ENCODE data around the gene NT5DC3. TPM values are rescaled to one million over a fixed set of nuclear protein-coding genes. Genes with fewer than 3 reads are reported as not detected.

Gene NT5DC3
- total and polyA plus RNA-seq, 9 of the 15 experiments (the other 6 are each of a cell fraction or from before 2014, with no cell fraction given): 6.3 to 33.5 (median 24.5) TPM

DNA sequence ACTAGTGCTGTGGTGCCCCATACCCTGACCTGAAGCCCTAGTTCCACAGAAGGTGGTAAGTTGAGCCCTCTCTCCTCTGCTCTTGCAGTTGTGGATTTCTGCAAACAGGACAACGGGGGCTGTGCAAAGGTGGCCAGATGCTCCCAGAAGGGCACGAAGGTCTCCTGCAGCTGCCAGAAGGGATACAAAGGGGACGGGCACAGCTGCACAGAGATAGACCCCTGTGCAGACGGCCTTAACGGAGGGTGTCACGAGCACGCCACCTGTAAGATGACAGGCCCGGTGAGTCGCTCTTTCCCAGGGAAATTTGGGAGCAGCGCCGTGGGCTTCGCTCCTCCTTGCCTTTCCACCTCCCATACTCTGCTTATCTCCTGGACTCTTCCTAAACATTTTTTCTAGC, 92.2 kb downstream of the NT5DC3 start:
- H3K79me2 ChIP-seq (ENCODE audit: control insufficient read depth, insufficient read depth, low read length): no peaks in the 10 kb centered on the region

More for the DNA sequence above, 92.2 kb downstream of the NT5DC3 start:
- Histone ChIP-seq H3K9me3 (replicated peaks; ENCODE audit: control insufficient read depth, insufficient read depth, low read depth, low read length) (no peaks in the 10 kb centered on the region), H3K4me2 (ENCODE audit: insufficient read depth, low read length) (no peak overlapping the region), H4K20me1 (replicated peaks; ENCODE audit: control insufficient read depth, insufficient read depth, low read length) (no peaks in the 10 kb centered on the region; the same call in 1 of the 2 replicates), H3K4me1 (replicated peaks in 1 of 2; ENCODE audit: control insufficient read depth in 2 of 2, insufficient read depth in 2 of 2, low read length in 2 of 2) (peaks cover 0 to 2% of the 10 kb centered on the region in 2 experiments; a peak in 1 of 5 replicates), H2AFZ (ENCODE audit: low read depth, low read length) (no peak overlapping the region), H3K36me3 (ENCODE audit: control insufficient read depth, insufficient read depth, low read length) (no peaks in the 10 kb centered on the region), H3K9me1 (ENCODE audit: control insufficient read depth, insufficient read depth, low read length) (no peaks in the 10 kb centered on the region), H3K4me3 (no peak overlapping the region), H3K27me3 (ENCODE audit: control insufficient read depth in 2 of 2, insufficient read depth in 2 of 2, low read length in 2 of 2) (peaks cover 12 to 24% of the 10 kb centered on the region in 2 experiments; a peak in 4 of 5 replicates), H3K9ac (ENCODE audit: insufficient read depth in 1 of 2, low read depth in 2 of 2, low read length in 2 of 2) (no peak overlapping the region), H3K27ac (ENCODE audit: extremely low read depth, low read depth, low read length) (no peak overlapping the region)
- DNase-seq (ENCODE audit: extremely low read depth in 1 of 4, low spot score in 3 of 4): no peak
- CTCF ChIA-PET (ENCODE audit: low intra/inter-chr PET ratio): no interaction called here
- BruUV-seq (replicated peaks): no TSS peak
- WGBS (ENCODE audit: insufficient coverage, low coverage, missing lambda C conversion rate): 3% methylated on average over 12 of the region's 12 CpGs
- intact Hi-C loops (cut with micrococcal nuclease): no loop called here
- ATAC-seq: no peak
- FAIRE-seq: no peak
- POLR2A ChIA-PET: no interaction called here
- in situ Hi-C loops (cut with MboI): no loop called here
- TF ChIP-seq SIRT6 (IDR thresholded peaks at IDR 0.05; ENCODE audit: low read depth, low read length): no peak
- no peak for TF ChIP-seq L3MBTL2 (IDR thresholded peaks at IDR 0.05)
- TF ChIP-seq DDX20 (tag; IDR thresholded peaks at IDR 0.05; ENCODE audit: low read depth): no peak
- no peak for TF ChIP-seq NFE2L1 (tag; IDR thresholded peaks at IDR 0.05; ENCODE audit: borderline replicate concordance, low read depth)
- TF ChIP-seq CREB1 (IDR thresholded peaks at IDR 0.05): no peak
- TF ChIP-seq CREB1 (CRISPR knock-in tag; IDR thresholded peaks at IDR 0.05): no peak
- TF ChIP-seq, protein P1, sequence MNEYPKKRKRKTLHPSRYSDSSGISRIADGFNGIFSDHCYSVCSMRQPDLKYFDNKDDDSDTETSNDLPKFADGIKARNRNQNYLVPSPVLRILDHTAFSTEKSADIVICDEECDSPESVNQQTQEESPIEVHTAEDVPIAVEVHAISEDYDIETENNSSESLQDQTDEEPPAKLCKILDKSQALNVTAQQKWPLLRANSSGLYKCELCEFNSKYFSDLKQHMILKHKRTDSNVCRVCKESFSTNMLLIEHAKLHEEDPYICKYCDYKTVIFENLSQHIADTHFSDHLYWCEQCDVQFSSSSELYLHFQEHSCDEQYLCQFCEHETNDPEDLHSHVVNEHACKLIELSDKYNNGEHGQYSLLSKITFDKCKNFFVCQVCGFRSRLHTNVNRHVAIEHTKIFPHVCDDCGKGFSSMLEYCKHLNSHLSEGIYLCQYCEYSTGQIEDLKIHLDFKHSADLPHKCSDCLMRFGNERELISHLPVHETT (CRISPR knock-in tag; conservative IDR thresholded peaks at IDR 0.05 in 1 of 2, IDR thresholded peaks at IDR 0.05 in 1 of 2): no peak
- no peak for TF ChIP-seq ZNF778 (CRISPR knock-in tag; IDR thresholded peaks at IDR 0.05)
- TF ChIP-seq ZNF316 (IDR thresholded peaks at IDR 0.05): no peak
- TF ChIP-seq RHOXF2B (CRISPR knock-in tag; conservative IDR thresholded peaks at IDR 0.05): no peak
- no peak for TF ChIP-seq ELF1 (tag; IDR thresholded peaks at IDR 0.05)
- no peak for TF ChIP-seq ZNF436 (CRISPR knock-in tag; IDR thresholded peaks at IDR 0.05)
- TF ChIP-seq, protein P2, sequence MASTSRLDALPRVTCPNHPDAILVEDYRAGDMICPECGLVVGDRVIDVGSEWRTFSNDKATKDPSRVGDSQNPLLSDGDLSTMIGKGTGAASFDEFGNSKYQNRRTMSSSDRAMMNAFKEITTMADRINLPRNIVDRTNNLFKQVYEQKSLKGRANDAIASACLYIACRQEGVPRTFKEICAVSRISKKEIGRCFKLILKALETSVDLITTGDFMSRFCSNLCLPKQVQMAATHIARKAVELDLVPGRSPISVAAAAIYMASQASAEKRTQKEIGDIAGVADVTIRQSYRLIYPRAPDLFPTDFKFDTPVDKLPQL (IDR thresholded peaks at IDR 0.05; ENCODE audit: extremely low read depth, insufficient read length): no peak
- TF ChIP-seq CHD2 (IDR thresholded peaks at IDR 0.05; ENCODE audit: low read depth, low read length): no peak
- TF ChIP-seq SRSF3 (IDR thresholded peaks at IDR 0.05; ENCODE audit: insufficient read depth, low read length): no peak
- no peak for TF ChIP-seq ZBTB7A (IDR thresholded peaks at IDR 0.05; ENCODE audit: borderline replicate concordance, control insufficient read depth, low read depth, low read length)
- TF ChIP-seq ZNF263 (CRISPR knock-in tag; IDR thresholded peaks at IDR 0.05; ENCODE audit: borderline replicate concordance): no peak
- TF ChIP-seq LARP7 (IDR thresholded peaks at IDR 0.05): no peak
- no peak for TF ChIP-seq ESRRB (CRISPR knock-in tag; IDR thresholded peaks at IDR 0.05; ENCODE audit: borderline replicate concordance)
- no peak for TF ChIP-seq ZNF143 (CRISPR knock-in tag; IDR thresholded peaks at IDR 0.05)
